WTC11 (cell line): ENCODE data around the gene TGM4.

Source experiments
- CREB1 ChIP-seq: sonication (generic); formaldehyde crosslinking; IDR thresholded peaks from 2 replicates; pipeline ENCODE4 v1.8.0; 2023; ENCODE audit warnings: mild to moderate bottlenecking, missing genetic modification reagents
- JUN ChIP-seq: sonication (generic); formaldehyde crosslinking; IDR thresholded peaks from 2 replicates; pipeline ENCODE4 v1.8.0; 2023; ENCODE audit warnings: mild to moderate bottlenecking, missing genetic modification reagents
- NR2C2 ChIP-seq: sonication (generic); formaldehyde crosslinking; IDR thresholded peaks from 2 replicates; pipeline ENCODE4 v1.8.0; 2022; ENCODE audit warnings: mild to moderate bottlenecking, missing genetic modification reagents
- NR3C1 ChIP-seq: sonication (generic); formaldehyde crosslinking; conservative IDR thresholded peaks from 2 replicates; pipeline ENCODE4 v1.8.1; 2023; ENCODE audit warnings: low read depth, mild to moderate bottlenecking, missing genetic modification reagents
- RELA ChIP-seq: sonication (generic); formaldehyde crosslinking; IDR thresholded peaks from 2 replicates; pipeline ENCODE4 v1.8.1; 2022; ENCODE audit warnings: missing genetic modification reagents, mild to moderate bottlenecking, borderline replicate concordance
- ZNF121 ChIP-seq: sonication (generic); formaldehyde crosslinking; IDR thresholded peaks from 2 replicates; pipeline ENCODE4 v1.8.0; 2023; ENCODE audit warnings: missing genetic modification reagents
- TF ChIP-seq, protein P1 (sequence below): fragments of 200-600 bp; IDR thresholded peaks from 2 replicates; pipeline ENCODE4 v1.8.0; 2022; ENCODE audit warnings: antibody characterized with exemption
- TF ChIP-seq, protein P2 (sequence below): sonication (generic); formaldehyde crosslinking; IDR thresholded peaks from 2 replicates; pipeline ENCODE4 v1.8.0; 2022; ENCODE audit warnings: mild to moderate bottlenecking, missing genetic modification reagents
- TF ChIP-seq, protein P3 (sequence below): sonication (generic); formaldehyde crosslinking; IDR thresholded peaks from 2 replicates; pipeline ENCODE4 v1.8.0; 2023; ENCODE audit warnings: mild to moderate bottlenecking, missing genetic modification reagents

DNA sequence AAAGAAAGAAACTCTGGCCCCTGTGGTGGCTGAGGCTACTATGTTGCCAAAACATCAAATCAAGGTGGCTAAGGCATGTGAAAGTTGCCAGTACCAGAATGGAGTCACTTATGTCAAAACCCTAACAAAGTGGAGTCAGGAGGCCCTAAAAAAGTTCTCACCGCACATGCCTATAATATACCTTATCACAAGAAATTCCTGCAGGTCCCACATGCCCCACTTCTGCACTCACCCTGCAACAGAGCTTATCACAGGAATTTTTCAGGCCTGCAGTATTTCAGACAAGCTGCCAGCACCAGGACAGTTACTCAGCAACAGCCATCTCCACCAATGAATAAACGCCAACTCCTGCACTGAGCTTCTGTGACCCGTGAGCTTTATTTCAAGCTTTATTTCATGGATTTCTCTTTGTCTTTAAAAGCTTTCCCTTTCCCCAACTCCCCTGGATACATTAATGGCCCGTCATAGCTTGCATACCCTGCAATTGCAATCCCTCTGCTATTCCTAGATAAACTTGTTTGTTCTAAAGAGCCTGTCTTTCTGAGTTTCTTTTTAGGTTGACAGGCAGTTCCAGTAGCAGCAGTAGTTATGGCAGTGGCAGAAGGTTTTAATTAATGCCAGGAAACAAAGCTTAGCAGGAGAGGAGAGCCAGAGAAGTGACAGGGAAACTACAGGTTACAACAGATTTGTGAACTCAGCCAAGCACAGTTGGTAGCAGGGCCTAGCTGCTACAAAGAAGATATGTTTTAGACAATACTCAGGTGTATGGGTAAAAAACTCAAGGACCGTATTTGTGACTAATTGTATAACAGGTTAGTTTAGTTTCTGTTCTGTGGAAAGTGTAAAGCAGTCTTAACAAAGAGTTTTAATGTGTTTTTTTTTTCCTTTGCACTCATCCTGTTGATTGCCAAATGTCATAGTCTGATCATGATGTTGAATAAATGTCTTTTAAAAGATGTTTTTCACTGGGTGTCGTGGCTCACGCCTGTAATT is 28.6 kb upstream of the TGM4 start:
- no peak for TF ChIP-seq ZNF121
- TF ChIP-seq, protein P1, sequence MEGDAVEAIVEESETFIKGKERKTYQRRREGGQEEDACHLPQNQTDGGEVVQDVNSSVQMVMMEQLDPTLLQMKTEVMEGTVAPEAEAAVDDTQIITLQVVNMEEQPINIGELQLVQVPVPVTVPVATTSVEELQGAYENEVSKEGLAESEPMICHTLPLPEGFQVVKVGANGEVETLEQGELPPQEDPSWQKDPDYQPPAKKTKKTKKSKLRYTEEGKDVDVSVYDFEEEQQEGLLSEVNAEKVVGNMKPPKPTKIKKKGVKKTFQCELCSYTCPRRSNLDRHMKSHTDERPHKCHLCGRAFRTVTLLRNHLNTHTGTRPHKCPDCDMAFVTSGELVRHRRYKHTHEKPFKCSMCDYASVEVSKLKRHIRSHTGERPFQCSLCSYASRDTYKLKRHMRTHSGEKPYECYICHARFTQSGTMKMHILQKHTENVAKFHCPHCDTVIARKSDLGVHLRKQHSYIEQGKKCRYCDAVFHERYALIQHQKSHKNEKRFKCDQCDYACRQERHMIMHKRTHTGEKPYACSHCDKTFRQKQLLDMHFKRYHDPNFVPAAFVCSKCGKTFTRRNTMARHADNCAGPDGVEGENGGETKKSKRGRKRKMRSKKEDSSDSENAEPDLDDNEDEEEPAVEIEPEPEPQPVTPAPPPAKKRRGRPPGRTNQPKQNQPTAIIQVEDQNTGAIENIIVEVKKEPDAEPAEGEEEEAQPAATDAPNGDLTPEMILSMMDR = no peak
- no peak for TF ChIP-seq RELA (CRISPR knock-in tag)
- TF ChIP-seq NR2C2 = no peak
- TF ChIP-seq, protein P2, sequence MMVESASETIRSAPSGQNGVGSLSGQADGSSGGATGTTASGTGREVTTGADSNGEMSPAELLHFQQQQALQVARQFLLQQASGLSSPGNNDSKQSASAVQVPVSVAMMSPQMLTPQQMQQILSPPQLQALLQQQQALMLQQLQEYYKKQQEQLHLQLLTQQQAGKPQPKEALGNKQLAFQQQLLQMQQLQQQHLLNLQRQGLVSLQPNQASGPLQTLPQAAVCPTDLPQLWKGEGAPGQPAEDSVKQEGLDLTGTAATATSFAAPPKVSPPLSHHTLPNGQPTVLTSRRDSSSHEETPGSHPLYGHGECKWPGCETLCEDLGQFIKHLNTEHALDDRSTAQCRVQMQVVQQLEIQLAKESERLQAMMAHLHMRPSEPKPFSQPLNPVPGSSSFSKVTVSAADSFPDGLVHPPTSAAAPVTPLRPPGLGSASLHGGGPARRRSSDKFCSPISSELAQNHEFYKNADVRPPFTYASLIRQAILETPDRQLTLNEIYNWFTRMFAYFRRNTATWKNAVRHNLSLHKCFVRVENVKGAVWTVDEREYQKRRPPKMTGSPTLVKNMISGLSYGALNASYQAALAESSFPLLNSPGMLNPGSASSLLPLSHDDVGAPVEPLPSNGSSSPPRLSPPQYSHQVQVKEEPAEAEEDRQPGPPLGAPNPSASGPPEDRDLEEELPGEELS (CRISPR knock-in tag) = no peak
- TF ChIP-seq, protein P3, sequence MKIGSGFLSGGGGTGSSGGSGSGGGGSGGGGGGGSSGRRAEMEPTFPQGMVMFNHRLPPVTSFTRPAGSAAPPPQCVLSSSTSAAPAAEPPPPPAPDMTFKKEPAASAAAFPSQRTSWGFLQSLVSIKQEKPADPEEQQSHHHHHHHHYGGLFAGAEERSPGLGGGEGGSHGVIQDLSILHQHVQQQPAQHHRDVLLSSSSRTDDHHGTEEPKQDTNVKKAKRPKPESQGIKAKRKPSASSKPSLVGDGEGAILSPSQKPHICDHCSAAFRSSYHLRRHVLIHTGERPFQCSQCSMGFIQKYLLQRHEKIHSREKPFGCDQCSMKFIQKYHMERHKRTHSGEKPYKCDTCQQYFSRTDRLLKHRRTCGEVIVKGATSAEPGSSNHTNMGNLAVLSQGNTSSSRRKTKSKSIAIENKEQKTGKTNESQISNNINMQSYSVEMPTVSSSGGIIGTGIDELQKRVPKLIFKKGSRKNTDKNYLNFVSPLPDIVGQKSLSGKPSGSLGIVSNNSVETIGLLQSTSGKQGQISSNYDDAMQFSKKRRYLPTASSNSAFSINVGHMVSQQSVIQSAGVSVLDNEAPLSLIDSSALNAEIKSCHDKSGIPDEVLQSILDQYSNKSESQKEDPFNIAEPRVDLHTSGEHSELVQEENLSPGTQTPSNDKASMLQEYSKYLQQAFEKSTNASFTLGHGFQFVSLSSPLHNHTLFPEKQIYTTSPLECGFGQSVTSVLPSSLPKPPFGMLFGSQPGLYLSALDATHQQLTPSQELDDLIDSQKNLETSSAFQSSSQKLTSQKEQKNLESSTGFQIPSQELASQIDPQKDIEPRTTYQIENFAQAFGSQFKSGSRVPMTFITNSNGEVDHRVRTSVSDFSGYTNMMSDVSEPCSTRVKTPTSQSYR (CRISPR knock-in tag) = no peak
- no peak for TF ChIP-seq JUN (CRISPR knock-in tag)
- no peak for TF ChIP-seq CREB1 (CRISPR knock-in tag)
- TF ChIP-seq NR3C1 (CRISPR knock-in tag) = no peak
